Raji (cell line): ENCODE data around the gene ANKRD13A.

Source experiments
- POLR2A ChIP-seq: IDR thresholded peaks from 2 replicates; pipeline ENCODE4 v1.6.1; 2011; ENCODE audit warnings: low read depth, low read length, control low read depth; ENCODE audit not compliant: insufficient read depth

ANKRD13A gene

DNA sequence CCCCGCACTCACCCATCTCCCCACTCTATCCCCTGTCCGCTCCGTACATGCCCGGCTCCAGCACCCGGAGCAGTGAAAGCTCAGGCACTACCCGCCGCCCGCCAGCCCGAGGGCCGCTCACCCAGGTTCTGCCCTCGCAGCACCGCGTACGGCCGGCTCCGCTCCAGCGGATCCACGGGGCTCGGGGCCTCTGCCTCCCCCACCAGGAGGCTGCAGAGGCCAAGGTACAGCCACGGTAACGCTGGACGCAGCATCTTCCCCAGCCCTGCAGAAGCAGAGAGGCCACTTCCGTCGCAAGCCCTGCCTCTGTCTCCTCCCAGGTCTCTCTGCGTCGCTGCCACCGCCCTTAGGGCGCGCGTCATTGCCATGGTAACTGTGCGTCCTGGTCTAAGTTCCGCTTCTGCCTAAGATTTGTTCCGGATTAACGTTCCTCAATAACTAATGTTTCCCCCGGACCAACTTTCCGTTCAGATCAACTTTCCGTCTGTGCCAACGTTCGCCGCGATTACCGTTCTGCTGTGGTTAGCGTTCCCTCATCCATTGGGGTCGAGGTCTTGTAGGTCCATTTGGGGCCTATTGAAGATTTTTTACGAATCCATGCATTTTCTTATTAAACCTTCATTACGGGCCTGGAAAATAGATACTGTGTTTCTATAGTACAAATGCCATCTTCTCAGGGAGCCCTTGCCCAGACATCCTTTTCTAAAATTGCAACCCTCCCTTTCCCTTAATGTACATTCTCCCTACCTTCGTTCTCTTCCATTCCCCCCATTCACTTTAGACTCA, 49.2 kb downstream of the ANKRD13A start, which contains the start of gene C12orf76:
C12orf76 (minus strand) TSS at position 281 of the 786 bp plus-strand sequence; CDS start at position 254, 27 bp downstream.
- peak; percentile 98 for TF ChIP-seq POLR2A

DNA sequence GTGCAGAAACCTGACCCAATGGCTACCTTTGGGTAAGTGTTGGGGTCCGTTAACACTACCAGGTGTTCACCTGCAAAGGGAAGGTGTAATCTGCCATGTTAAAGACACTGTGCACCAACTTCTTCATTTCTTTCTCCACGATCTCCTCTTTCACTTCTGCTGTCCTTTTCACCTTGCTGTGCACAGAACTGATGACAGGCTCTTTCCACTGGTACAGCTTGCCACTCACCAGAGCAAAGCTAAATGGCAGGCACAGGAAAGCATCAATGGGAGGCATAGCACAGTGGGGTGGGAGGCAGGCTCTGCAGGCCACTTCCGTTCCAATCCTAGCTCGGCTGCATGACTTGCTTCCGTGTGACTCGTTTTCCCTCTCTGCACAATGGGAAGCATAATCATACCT, 51.7 kb downstream of the ANKRD13A start:
- no peak for TF ChIP-seq POLR2A

DNA sequence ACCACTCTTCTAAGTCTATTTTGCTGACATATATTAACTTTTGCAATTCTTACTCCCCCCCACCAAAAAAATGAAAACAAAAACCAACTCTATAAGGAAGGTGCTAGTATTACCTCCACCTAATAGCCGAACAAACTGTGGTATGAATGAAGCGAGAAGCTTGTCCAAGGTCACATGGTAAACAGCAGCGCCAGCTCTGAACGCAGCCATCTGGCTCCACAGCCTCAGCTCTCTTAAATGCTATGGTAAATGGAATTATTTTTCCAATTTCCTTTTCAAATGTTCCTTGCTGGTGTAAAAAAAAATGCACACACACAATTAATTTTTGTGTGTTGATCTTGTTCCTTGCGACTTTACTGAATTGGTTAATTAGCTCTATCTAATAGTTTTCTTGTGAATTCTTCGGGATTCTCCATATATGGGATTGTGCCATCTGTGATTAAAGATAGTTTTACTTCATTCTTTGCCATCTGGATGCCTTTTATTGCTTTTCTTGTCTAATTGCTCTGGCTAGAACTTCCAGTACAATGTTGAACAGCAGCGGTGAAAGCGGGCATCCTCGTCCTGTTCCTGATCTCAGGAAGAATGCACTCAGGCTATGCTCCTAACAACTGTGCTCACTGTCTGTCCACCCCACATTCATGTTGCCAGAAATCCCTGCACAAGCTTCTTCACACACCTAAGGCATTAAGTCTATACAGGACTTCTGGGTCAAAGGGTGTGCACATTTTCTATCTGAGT, 59.8 kb downstream of the ANKRD13A start:
- TF ChIP-seq POLR2A, result no peak

DNA sequence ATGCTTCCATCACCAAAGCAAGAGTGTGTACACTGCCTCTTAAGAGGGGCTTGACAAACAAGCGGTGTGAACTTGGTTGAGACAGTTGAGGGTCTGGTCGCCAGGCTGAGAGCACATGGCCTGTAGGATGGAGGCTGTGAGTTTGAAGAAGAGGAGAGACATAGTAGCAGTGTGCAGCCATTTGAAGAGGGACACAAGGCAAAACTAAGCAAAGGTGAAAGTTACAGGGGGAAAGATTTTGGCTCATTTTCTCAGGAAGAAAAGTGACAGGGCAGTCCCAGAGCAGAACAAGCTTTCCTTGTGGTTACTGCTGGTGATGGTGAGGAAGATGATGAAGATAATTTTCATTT, 60.4 kb downstream of the ANKRD13A start:
- no peak for TF ChIP-seq POLR2A

DNA sequence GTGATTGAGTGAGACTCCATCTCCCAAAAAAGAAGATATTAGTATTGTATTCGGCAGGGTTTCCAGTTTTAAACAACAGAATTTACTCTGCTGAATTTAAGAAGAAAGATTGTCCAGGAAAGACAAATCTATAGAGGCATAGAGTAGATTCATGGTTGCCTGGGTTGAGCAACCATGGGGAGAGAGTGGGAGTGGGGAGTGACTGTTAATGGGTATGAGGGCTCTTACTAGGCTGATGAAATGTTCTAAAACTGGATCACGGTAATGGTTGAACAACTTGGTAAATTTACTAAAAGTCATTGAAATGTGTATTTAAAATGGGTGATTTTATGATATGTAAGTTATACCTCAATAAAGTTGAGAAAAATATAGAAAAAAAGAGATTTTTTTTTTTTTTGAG, 63.0 kb downstream of the ANKRD13A start:
- no peak for TF ChIP-seq POLR2A

DNA sequence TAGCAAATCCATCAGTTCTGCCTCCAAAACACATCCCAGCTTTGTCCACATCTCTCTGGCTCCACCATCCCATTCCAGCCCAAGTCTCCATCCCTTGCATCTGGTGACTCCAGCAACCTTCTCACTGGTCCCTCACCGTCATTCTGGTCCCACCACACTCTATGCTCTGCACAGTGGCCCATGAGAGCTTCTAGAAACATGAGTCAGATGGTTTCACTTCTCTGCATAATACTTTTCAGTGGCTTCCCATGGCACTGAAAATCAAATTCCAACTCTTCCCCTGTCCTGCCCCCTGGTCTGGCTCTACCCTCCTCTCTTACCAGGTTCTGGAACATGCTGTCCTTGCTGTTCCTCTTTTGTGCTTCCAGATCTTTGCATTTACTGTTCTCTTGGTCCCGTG, 66.3 kb downstream of the ANKRD13A start:
- no peak for TF ChIP-seq POLR2A

DNA sequence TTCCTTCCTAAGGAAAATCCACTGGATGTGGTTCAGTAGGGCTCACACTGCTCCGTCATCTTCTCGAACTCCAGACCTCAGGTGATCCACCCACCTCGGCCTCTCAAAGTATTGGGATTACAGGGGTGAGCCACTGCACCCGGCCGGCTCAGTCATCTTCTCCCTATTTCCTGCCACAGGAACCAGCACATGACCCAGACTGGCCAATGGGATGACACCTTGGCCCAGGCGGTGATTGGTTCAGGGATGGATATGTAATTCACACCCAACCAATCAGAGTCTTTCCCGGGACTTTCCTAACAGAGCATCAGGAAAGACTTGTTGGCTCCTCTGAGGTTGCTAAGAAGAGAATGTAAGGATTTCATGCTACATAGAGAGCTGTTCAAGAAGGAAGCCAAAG, 68.3 kb downstream of the ANKRD13A start:
- TF ChIP-seq POLR2A, result no peak

DNA sequence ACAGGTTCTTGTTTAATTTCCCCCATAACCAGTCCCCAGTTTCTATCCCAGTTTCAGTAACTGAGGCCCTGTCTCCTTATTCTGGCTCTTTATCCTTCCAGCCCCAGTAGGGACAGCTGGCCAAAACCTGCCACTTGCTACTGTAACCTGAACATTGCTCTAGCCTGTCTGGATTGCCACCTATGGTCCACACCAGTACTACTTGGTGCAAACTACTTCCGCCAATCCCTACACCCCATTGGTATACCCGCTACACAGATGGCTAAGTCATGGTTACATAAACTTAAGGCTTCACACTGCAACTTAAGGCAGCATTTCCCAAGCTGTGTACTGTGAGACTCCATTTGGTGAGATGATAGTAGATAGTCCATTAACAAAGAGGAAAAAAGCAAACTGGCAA, 69.4 kb downstream of the ANKRD13A start:
- TF ChIP-seq POLR2A, result no peak

DNA sequence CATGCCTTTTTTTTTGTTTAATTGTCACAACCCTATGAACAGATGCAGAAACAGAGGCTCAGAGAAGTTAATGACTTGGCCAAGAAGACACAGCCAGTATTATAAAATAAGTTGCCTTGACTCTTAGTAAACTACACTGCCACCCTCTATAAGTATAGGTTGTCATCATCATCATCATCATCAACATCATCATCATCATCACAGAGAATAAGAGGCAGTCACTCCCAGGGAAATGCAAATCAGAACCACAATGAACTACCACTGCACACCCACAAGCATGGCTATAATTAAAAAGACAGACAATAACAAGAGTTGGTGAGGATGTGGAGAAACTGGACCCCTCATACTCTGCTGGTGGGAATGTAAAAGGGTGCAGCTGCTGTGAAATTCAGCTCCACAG, 72.3 kb downstream of the ANKRD13A start:
- no peak for TF ChIP-seq POLR2A

DNA sequence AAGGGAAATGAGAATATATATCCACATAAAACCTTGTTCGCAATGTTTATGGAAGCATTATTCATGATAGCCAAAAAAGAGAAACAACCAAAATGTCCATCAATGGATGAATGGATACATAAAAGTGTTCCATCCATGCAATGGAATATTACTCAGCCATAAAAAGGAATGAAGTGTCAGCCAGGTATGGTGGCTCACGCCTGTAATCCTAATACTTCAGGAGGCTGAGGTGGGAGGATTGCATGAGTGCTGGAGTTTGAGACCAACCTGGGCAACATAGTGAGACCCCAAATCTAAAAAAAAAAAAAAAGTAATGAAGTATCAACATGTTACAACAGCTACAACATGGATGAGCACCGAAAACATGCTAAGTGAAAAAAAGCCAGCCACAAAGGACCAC, 72.7 kb downstream of the ANKRD13A start:
- no peak for TF ChIP-seq POLR2A

DNA sequence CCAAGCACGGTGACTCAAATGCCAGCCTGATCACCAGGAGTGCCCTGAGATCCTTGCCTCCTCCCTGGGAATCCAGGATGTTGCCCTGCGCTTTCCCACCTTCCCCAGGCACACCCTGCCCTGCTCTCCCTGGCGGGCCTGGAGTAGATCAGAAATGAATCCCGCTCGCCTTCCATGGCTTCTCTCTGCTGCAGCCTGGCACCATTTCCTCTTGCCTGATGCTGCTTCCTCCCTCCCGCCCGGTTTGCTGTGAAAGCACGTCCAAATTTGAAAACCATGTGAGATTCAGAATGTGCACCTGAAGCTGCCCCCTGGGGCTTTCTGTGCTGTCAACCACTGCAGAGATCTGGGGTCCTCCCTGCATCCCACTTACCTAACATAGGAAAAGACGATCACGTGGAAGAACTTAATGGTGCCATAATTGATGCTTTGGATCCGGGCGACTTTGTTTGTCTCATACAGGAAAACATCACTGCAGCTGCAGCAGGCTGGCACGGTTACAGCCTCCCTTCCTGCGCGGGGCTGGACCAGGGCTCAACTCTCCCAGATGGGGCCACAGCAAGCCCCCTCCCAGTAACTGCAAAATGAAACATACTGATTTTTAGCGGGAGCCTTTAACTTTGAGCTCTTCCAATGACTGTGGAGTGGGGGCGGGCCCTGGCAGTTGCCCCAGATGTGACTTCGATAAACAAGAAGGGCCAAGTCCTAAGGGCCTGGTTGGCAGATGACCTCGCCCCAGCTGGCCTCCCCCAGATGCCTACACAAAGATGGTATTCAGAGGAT, 74.0 kb downstream of the ANKRD13A start:
- no peak for TF ChIP-seq POLR2A

DNA sequence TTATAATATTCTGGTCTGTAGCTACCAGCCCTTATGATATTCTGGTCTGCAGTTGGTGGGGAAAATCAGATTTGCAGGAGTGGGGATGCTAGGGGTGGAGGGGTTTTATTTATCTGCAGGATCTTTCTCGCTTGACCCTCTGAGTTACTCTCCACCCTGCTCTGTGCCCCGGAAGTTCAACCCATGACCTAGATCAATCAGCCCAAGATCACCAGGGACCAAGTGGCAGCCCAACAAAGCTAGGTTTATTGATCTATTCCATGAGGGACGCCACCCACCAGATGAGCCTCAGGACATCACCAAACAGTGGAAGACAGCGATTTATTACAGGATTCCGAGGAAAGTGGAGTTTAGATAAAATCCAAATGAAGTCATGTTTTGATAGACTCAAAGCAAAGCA, 74.9 kb downstream of the ANKRD13A start:
- no peak for TF ChIP-seq POLR2A

DNA sequence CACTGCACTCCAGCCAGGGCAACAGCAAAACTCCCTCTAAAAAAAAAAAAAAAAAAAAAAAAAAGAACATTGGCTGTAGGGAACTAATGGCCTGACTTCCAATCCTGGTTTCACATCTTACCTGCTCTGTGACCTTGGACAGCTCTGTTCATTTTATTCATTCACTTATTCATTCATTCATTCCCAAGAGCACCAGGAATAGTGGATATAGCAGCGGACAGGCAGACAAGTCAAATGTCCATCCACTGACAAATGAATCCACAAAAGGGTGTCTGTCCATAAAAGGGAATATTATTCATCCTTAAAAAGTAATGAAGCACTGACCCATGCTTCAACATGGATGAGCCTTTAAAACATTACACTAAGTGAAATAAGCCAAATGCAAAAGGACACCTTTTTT, 76.7 kb downstream of the ANKRD13A start:
- no peak for TF ChIP-seq POLR2A

DNA sequence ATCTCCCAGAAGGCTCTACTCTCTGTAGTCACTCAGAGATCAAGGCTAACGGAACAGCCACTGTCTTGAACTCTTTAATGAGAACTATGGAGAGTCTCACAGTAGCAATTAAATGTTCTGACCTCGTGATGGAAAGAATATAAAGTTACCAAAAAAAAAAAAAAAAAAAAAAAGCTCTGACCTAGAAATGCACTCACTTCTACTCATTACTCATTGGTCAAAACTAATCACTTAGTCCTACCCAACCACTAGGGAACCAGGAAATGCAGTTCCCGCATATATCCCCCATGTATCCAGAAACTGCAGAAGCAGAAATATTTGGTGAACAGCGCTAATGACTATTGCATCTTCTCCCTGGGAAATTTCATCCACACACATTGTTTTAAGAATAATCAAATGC, 78.6 kb downstream of the ANKRD13A start:
- TF ChIP-seq POLR2A, result no peak

DNA sequence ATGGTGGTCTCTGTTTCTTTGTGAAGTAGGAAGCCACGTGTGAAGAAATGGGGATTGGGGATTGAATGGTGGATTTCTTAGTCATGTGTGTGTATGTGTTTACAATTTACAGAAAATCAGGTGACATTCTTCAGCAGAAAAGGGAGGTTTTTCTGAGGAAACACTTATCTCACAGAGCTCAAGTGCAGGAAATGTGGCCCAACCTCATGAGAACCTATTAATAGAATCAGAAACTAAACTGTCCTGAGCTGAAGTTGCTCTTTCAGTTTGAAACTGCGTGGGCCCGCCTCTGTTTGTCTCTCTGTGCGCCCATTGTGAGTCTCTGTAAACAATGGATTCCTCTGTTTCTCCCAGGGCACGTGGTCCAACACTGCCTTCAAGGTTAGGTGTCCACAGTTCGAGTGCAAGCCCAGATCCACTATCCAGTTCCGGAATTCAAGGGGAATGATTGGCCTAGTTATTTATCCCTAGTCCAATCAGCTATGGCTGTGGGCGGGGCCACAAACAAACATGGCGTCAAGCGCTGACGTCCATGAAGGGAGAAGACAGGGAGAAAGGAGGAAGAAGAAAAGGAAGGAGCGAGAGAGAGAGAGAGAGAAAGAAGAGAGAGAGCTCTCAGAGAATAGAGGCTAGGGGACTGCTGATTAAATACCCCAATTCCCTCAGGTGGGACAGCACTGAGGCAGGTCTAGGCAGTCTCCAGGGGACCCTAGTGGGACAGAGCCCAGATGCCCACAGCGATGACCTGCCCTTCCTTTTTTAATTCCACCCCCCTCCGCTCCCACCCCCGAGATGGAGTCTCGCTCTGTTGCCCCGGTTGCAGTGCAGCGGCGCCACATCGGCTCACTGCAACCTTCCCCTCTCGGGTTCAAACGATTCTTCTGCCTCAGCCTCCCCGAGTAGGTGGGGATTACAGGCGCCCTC, 80.5 kb downstream of the ANKRD13A start:
- peak; percentile 44; the same call in 1 of the 2 replicates for TF ChIP-seq POLR2A

DNA sequence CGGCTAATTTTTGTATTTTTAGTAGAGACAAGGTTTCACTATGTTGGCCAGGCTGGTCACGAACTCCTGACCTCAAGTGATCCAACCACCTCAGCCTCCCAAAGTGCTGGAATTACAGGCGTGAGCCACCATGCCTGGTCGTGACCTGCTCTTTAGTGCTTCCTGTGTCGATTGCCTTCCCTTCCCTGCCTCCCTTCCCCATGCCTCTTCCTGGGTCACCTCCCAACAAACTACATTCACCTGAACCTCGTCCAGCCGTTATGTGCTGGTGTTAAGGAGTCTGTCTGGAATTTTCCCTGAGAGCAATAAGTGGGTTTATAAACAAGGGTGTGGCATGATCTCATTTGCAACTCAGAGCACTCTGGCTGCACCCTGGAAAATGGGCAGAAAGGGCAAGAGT, 81.2 kb downstream of the ANKRD13A start:
- TF ChIP-seq POLR2A, result no peak
